ENCODE measurements around the gene PCDH12. TPM values are rescaled to one million over a fixed set of nuclear protein-coding genes. Genes with fewer than 3 reads are reported as not detected.

Gene PCDH12
- total RNA-seq, 1 experiment from 2014 or later: 0.75 TPM

DNA sequence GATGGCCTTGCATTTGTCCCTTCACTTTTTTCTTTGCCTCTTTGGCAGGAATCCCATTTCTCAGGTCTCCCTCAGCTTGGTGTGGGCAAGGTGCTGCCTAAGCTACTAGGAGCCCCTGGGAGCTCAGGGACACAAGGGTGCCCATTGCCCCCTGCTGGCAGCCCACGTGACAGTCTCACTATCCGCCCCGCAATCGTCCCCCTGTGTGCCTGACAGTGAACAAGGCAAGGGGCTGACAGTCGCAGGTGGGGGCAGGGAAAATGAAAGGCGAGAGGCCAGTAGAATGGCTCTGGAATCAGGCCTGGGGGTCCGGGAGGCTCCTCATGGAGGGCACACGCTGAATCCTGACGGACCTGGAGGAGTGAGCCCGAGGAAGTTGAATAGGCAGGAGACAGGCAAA is 2.0 kb upstream of the PCDH12 start:
- intact Hi-C loops (cut with micrococcal nuclease; ENCODE audit: unreplicated experiment): loop anchor here (1.0 to 2.0 kb wide), 3 partner anchors 71 to 295 kb away; no protein-coding TSS in a partner anchor
- BruUV-seq (replicated peaks): no TSS peak
- TF ChIP-seq, protein P1, sequence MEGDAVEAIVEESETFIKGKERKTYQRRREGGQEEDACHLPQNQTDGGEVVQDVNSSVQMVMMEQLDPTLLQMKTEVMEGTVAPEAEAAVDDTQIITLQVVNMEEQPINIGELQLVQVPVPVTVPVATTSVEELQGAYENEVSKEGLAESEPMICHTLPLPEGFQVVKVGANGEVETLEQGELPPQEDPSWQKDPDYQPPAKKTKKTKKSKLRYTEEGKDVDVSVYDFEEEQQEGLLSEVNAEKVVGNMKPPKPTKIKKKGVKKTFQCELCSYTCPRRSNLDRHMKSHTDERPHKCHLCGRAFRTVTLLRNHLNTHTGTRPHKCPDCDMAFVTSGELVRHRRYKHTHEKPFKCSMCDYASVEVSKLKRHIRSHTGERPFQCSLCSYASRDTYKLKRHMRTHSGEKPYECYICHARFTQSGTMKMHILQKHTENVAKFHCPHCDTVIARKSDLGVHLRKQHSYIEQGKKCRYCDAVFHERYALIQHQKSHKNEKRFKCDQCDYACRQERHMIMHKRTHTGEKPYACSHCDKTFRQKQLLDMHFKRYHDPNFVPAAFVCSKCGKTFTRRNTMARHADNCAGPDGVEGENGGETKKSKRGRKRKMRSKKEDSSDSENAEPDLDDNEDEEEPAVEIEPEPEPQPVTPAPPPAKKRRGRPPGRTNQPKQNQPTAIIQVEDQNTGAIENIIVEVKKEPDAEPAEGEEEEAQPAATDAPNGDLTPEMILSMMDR (conservative IDR thresholded peaks at IDR 0.05; ENCODE audit: low read depth, low read length): peak; percentile 23; the same call in 1 of the 2 replicates
- TF ChIP-seq EZH2 (IDR thresholded peaks at IDR 0.05; ENCODE audit: borderline replicate concordance, low read depth, low read length, poor library complexity, severe bottlenecking): no peak
- no peaks in the 10 kb centered on the region for H3K27me3 ChIP-seq (replicated peaks; ENCODE audit: insufficient read depth, low read depth, low read length, poor library complexity)
- CTCF ChIA-PET: interaction anchor here (0.6 to 2.2 kb wide), 8 partner anchors 9 to 387 kb away, joined by 3 to 47 read pairs (median 9); partner anchors contain the start of genes PCDH1 and RNF14
- no peak overlapping the region for H3K4me3 ChIP-seq (ENCODE audit: low read depth, low read length, poor library complexity, severe bottlenecking)
- POLR2A ChIA-PET (ENCODE audit: low non-redundant PET): no interaction called here
- DNase-seq (ENCODE audit: low spot score): no peak
- no peaks in the 10 kb centered on the region for H3K36me3 ChIP-seq (ENCODE audit: insufficient read depth, low read length, poor library complexity, severe bottlenecking)
- H3K27ac ChIP-seq (ENCODE audit: low read depth, low read length, poor library complexity, severe bottlenecking): no peak overlapping the region
- H3K4me1 ChIP-seq (ENCODE audit: insufficient read depth, low read length, poor library complexity, severe bottlenecking): peaks cover 28% of the 10 kb centered on the region
- no peaks in the 10 kb centered on the region for H3K9me3 ChIP-seq (ENCODE audit: low read depth, low read length, poor library complexity, severe bottlenecking)

GRCh38 chr5:141958546-141959172 is 657 bp upstream of the PCDH12 start:
- no peak for TF ChIP-seq EZH2 (IDR thresholded peaks at IDR 0.05; ENCODE audit: borderline replicate concordance, low read depth, low read length, poor library complexity, severe bottlenecking)
- TF ChIP-seq, protein P1 (conservative IDR thresholded peaks at IDR 0.05; ENCODE audit: low read depth, low read length): no peak
- Histone ChIP-seq H3K4me3 (ENCODE audit: low read depth, low read length, poor library complexity, severe bottlenecking) (no peak overlapping the region), H3K4me1 (ENCODE audit: insufficient read depth, low read length, poor library complexity, severe bottlenecking) (peaks cover 22% of the 10 kb centered on the region), H3K27me3 (replicated peaks; ENCODE audit: insufficient read depth, low read depth, low read length, poor library complexity) (no peaks in the 10 kb centered on the region), H3K36me3 (ENCODE audit: insufficient read depth, low read length, poor library complexity, severe bottlenecking) (no peaks in the 10 kb centered on the region), H3K9me3 (ENCODE audit: low read depth, low read length, poor library complexity, severe bottlenecking) (no peaks in the 10 kb centered on the region), H3K27ac (ENCODE audit: low read depth, low read length, poor library complexity, severe bottlenecking) (no peak overlapping the region)
- ChIA-PET CTCF (interaction anchor here (0.9 kb wide), 1 partner anchor 267 kb away, joined by 3 read pairs; no protein-coding TSS in a partner anchor), POLR2A (ENCODE audit: low non-redundant PET) (no interaction called here)
- DNase-seq (ENCODE audit: low spot score): no peak
- no TSS peak for BruUV-seq (replicated peaks)
- intact Hi-C loops (cut with micrococcal nuclease; ENCODE audit: unreplicated experiment): no loop called here

GRCh38 chr5:141957367-141957996 is 520 bp downstream of the PCDH12 start:
- Histone ChIP-seq H3K4me3 (ENCODE audit: low read depth, low read length, poor library complexity, severe bottlenecking) (no peak overlapping the region), H3K27me3 (replicated peaks; ENCODE audit: insufficient read depth, low read depth, low read length, poor library complexity) (no peaks in the 10 kb centered on the region), H3K9me3 (ENCODE audit: low read depth, low read length, poor library complexity, severe bottlenecking) (no peaks in the 10 kb centered on the region), H3K27ac (ENCODE audit: low read depth, low read length, poor library complexity, severe bottlenecking) (no peak overlapping the region), H3K4me1 (ENCODE audit: insufficient read depth, low read length, poor library complexity, severe bottlenecking) (peaks cover 18% of the 10 kb centered on the region), H3K36me3 (ENCODE audit: insufficient read depth, low read length, poor library complexity, severe bottlenecking) (no peaks in the 10 kb centered on the region)
- intact Hi-C loops (cut with micrococcal nuclease; ENCODE audit: unreplicated experiment): no loop called here
- DNase-seq (ENCODE audit: low spot score): no peak
- no TSS peak for BruUV-seq (replicated peaks)
- TF ChIP-seq, protein P1 (conservative IDR thresholded peaks at IDR 0.05; ENCODE audit: low read depth, low read length): no peak
- no peak for TF ChIP-seq EZH2 (IDR thresholded peaks at IDR 0.05; ENCODE audit: borderline replicate concordance, low read depth, low read length, poor library complexity, severe bottlenecking)
- POLR2A ChIA-PET (ENCODE audit: low non-redundant PET): interaction anchor here (0.7 kb wide), 1 partner anchor 236 kb away, joined by 3 read pairs; no protein-coding TSS in a partner anchor
- CTCF ChIA-PET: interaction anchor here (0.9 kb wide), 1 partner anchor 266 kb away, joined by 3 read pairs; no protein-coding TSS in a partner anchor

All from A673 (cell line).